HG02943 (cell line): ENCODE data around the gene CYP21A2.
"Not testable (repeated sequence)": the region's sequence is repeated elsewhere in the genome, so short reads cannot be mapped to it uniquely, and the experiment has no call there.

ENCODE experiments used
- ATAC-seq: cut with Tn5 transposase; IDR thresholded peaks from one replicate; pipeline ENCODE4 v1.9.1; 2021; ENCODE audit warnings: mild to moderate bottlenecking, low read depth, moderate library complexity; ENCODE audit not compliant: unreplicated experiment

CYP21A2 gene

GRCh38 chr6:32037598-32038524 is at the start of gene CYP21A2:
Gene CYP21A2 (plus strand): TSS chr6:32038415. CDS start chr6:32038423, 8 bp downstream.
- ATAC-seq = not testable (repeated sequence)

GRCh38 chr6:31989363-31989762 is 48.9 kb upstream of the CYP21A2 start:
- not testable (repeated sequence) for ATAC-seq

- ATAC-seq = not testable (repeated sequence)
Measured at GRCh38 chr6:31994421-31994820, 43.8 kb upstream of the CYP21A2 start.

- not testable (repeated sequence) for ATAC-seq
Measured at GRCh38 chr6:31996385-31996784, 41.8 kb upstream of the CYP21A2 start.

- ATAC-seq = not testable (repeated sequence)
Measured at GRCh38 chr6:32002546-32003268, 35.5 kb upstream of the CYP21A2 start.

- not testable (repeated sequence) for ATAC-seq
Measured at GRCh38 chr6:32003301-32003700, 34.9 kb upstream of the CYP21A2 start.

GRCh38 chr6:32004393-32004792 is 33.8 kb upstream of the CYP21A2 start:
- ATAC-seq = not testable (repeated sequence)

- ATAC-seq = not testable (repeated sequence)
Measured at GRCh38 chr6:32004864-32005537, 33.2 kb upstream of the CYP21A2 start.

- not testable (repeated sequence) for ATAC-seq
Measured at GRCh38 chr6:32005538-32005880, 32.7 kb upstream of the CYP21A2 start.

GRCh38 chr6:32005991-32006529 is 32.2 kb upstream of the CYP21A2 start:
- ATAC-seq = not testable (repeated sequence)

GRCh38 chr6:32007086-32007485 is 31.1 kb upstream of the CYP21A2 start:
- ATAC-seq = not testable (repeated sequence)

GRCh38 chr6:32008037-32008436 is 30.2 kb upstream of the CYP21A2 start:
- ATAC-seq = not testable (repeated sequence)

GRCh38 chr6:32008616-32009015 is 29.6 kb upstream of the CYP21A2 start:
- ATAC-seq = not testable (repeated sequence)

GRCh38 chr6:32009537-32009936 is 28.7 kb upstream of the CYP21A2 start:
- ATAC-seq = not testable (repeated sequence)

- not testable (repeated sequence) for ATAC-seq
Measured at GRCh38 chr6:32010856-32011530, 27.2 kb upstream of the CYP21A2 start.

- ATAC-seq = not testable (repeated sequence)
Measured at GRCh38 chr6:32012941-32013617, 25.1 kb upstream of the CYP21A2 start.

- not testable (repeated sequence) for ATAC-seq
Measured at GRCh38 chr6:32013738-32014137, 24.5 kb upstream of the CYP21A2 start.

- ATAC-seq = not testable (repeated sequence)
Measured at GRCh38 chr6:32014547-32014946, 23.7 kb upstream of the CYP21A2 start, which contains the start of gene C4B. Gene C4B (plus strand): TSS chr6:32014795. CDS start chr6:32014846, 51 bp downstream.

GRCh38 chr6:32022100-32022499 is 16.1 kb upstream of the CYP21A2 start:
- ATAC-seq = not testable (repeated sequence)
